Measurements from ENCODE around the gene ZSCAN30.
"Not testable (repeated sequence)": the region's sequence is repeated elsewhere in the genome, so short reads cannot be mapped to it uniquely, and the experiment has no call there.

Gene ZSCAN30

GRCh38 chr18:35227254-35227653 lies 62.8 kb downstream of the ZSCAN30 start:
- DNase-seq = no peak

GRCh38 chr18:35223797-35224196 lies 66.2 kb downstream of the ZSCAN30 start:
- no peak for DNase-seq

- DNase-seq = no peak
These were observed 69.6 kb downstream of the ZSCAN30 start for GRCh38 chr18:35220424-35220823.

GRCh38 chr18:35219331-35219730 lies 70.7 kb downstream of the ZSCAN30 start:
- not testable (repeated sequence) for DNase-seq

- DNase-seq = not testable (repeated sequence)
These were observed 73.4 kb downstream of the ZSCAN30 start for GRCh38 chr18:35216611-35217010.

- DNase-seq = peak in 2 of 3 experiments; percentile 11 to 56
These were observed 75.0 kb downstream of the ZSCAN30 start for GRCh38 chr18:35215026-35215425.

GRCh38 chr18:35205746-35206458 lies 84.1 kb downstream of the ZSCAN30 start:
- not testable (repeated sequence) for DNase-seq

GRCh38 chr18:35205199-35205712 lies 84.8 kb downstream of the ZSCAN30 start:
- no peak for DNase-seq

GRCh38 chr18:35203067-35203466 lies 87.0 kb downstream of the ZSCAN30 start:
- DNase-seq = no peak

GRCh38 chr18:35201256-35201931 lies 88.6 kb downstream of the ZSCAN30 start:
- peak in 1 of 3 experiments; percentile 57 for DNase-seq

Data from NCI-H1417 (cell line).